Measurements from ENCODE around the gene STXBP6.

DNA sequence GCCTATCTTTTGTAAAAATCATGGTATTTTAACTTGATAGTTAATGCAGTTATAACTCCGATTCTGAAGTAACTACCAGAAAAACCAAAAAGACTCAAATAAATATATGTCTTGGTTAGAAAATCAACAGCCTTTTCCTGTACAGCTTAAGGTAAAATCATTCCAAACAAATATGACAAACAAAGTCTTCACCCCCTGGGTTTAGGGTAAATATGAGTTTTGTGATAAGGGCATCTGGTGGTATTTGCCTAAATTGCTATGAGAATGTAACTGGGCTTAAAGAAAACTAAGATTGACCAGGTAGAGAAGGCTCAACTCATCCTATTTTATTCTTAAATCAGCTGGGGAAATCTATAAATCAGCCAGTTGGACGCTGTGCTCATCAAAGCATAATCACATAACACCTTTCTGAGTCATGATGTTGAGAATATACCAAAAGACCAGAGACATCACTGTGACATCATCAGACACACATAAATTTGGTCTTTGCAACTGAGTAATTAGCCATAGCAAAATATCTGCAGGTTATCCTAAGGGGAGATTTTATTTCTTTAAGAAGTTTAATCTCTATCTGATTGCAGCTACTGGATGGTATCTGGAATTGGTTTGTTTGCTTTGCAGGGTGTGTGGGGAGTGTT, 133.9 kb downstream of the STXBP6 start:
- no peak for TF ChIP-seq TAF1 (IDR thresholded peaks at IDR 0.05; ENCODE audit: borderline replicate concordance, insufficient read depth, low read length)
- TF ChIP-seq, protein P1, sequence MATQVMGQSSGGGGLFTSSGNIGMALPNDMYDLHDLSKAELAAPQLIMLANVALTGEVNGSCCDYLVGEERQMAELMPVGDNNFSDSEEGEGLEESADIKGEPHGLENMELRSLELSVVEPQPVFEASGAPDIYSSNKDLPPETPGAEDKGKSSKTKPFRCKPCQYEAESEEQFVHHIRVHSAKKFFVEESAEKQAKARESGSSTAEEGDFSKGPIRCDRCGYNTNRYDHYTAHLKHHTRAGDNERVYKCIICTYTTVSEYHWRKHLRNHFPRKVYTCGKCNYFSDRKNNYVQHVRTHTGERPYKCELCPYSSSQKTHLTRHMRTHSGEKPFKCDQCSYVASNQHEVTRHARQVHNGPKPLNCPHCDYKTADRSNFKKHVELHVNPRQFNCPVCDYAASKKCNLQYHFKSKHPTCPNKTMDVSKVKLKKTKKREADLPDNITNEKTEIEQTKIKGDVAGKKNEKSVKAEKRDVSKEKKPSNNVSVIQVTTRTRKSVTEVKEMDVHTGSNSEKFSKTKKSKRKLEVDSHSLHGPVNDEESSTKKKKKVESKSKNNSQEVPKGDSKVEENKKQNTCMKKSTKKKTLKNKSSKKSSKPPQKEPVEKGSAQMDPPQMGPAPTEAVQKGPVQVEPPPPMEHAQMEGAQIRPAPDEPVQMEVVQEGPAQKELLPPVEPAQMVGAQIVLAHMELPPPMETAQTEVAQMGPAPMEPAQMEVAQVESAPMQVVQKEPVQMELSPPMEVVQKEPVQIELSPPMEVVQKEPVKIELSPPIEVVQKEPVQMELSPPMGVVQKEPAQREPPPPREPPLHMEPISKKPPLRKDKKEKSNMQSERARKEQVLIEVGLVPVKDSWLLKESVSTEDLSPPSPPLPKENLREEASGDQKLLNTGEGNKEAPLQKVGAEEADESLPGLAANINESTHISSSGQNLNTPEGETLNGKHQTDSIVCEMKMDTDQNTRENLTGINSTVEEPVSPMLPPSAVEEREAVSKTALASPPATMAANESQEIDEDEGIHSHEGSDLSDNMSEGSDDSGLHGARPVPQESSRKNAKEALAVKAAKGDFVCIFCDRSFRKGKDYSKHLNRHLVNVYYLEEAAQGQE (IDR thresholded peaks at IDR 0.05; ENCODE audit: insufficient read depth in 1 of 2, low read depth in 2 of 2, low read length in 2 of 2), result no peak
- TF ChIP-seq POLR2AphosphoS5 (IDR thresholded peaks at IDR 0.05; ENCODE audit: low read depth, low read length), result no peak
